ENCODE results near the gene SPSB4. TPM values are rescaled to one million over a fixed set of nuclear protein-coding genes. Genes with fewer than 3 reads are reported as not detected.

The SPSB4 gene
- total RNA-seq, 2 experiments from 2014 or later = not detected

GRCh38 chr3:141106842-141107241 lies 55.7 kb downstream of the SPSB4 start:
- BruUV-seq (replicated peaks) = no TSS peak

DNA sequence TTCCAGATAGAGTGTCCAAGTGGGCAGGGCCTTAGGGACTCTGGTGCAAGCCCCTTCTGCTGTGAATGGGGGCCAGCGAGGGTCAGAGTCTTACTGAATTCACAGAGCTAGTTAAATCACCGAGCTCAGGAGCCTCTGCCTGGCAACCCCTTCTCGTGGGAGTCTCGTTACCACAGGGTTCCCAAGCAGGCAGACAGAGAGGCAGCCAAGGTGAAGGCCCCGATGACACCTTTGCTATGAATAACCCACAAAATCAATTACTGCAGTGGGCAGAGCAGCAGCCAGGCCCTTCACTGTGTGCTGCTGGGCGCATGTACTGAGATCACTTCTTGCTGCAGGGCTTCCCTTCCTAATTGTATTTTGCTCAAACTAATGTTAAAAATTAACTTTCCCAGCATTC lies 56.9 kb downstream of the SPSB4 start:
- no peak overlapping the region for H3K4me3 ChIP-seq (ENCODE audit: low read depth, low read length, poor library complexity, severe bottlenecking)
- no peaks in the 10 kb centered on the region for H3K79me2 ChIP-seq (ENCODE audit: insufficient read depth, low read depth, low read length)
- H3K9me3 ChIP-seq (ENCODE audit: low read length) = no peaks in the 10 kb centered on the region
- no peak overlapping the region for H3K4me2 ChIP-seq (ENCODE audit: low read length)
- intact Hi-C loops (cut with micrococcal nuclease; ENCODE audit: unreplicated experiment) = loop anchor here (5.0 to 10.0 kb wide), 2 partner anchors 87 to 106 kb away; no protein-coding TSS in a partner anchor
- no peaks in the 10 kb centered on the region for H3K36me3 ChIP-seq (ENCODE audit: insufficient read depth, low read length)
- H2AFZ ChIP-seq (ENCODE audit: low read length) = no peak overlapping the region
- H3K9me2 ChIP-seq (ENCODE audit: insufficient read depth, low read length) = no peaks in the 10 kb centered on the region
- no peak for DNase-seq (ENCODE audit: low spot score)
- H3K4me1 ChIP-seq (ENCODE audit: insufficient read depth, low read length, poor library complexity, severe bottlenecking) = no peaks in the 10 kb centered on the region
- no peak overlapping the region for H3K27ac ChIP-seq (ENCODE audit: low read depth, low read length, poor library complexity, severe bottlenecking)
- ChIA-PET CTCF (ENCODE audit: unreplicated experiment) (no interaction called here), POLR2A (no interaction called here)
- no peaks in the 10 kb centered on the region for H4K20me1 ChIP-seq (ENCODE audit: insufficient read depth, low read length)
- BruUV-seq (replicated peaks) = no TSS peak
- TF ChIP-seq, protein P1, sequence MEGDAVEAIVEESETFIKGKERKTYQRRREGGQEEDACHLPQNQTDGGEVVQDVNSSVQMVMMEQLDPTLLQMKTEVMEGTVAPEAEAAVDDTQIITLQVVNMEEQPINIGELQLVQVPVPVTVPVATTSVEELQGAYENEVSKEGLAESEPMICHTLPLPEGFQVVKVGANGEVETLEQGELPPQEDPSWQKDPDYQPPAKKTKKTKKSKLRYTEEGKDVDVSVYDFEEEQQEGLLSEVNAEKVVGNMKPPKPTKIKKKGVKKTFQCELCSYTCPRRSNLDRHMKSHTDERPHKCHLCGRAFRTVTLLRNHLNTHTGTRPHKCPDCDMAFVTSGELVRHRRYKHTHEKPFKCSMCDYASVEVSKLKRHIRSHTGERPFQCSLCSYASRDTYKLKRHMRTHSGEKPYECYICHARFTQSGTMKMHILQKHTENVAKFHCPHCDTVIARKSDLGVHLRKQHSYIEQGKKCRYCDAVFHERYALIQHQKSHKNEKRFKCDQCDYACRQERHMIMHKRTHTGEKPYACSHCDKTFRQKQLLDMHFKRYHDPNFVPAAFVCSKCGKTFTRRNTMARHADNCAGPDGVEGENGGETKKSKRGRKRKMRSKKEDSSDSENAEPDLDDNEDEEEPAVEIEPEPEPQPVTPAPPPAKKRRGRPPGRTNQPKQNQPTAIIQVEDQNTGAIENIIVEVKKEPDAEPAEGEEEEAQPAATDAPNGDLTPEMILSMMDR (conservative IDR thresholded peaks at IDR 0.05; ENCODE audit: low read length) = no peak
- TF ChIP-seq EZH2phosphoT487 (IDR thresholded peaks at IDR 0.05; ENCODE audit: borderline replicate concordance, low read depth, low read length) = no peak

More at GRCh38 chr3:141106842-141107241, 55.7 kb downstream of the SPSB4 start:
- Histone ChIP-seq H4K20me1 (ENCODE audit: insufficient read depth, low read length) (no peaks in the 10 kb centered on the region), H3K79me2 (ENCODE audit: insufficient read depth, low read depth, low read length) (no peaks in the 10 kb centered on the region), H3K27ac (ENCODE audit: low read depth, low read length, poor library complexity, severe bottlenecking) (no peak overlapping the region), H3K4me3 (ENCODE audit: low read depth, low read length, poor library complexity, severe bottlenecking) (no peak overlapping the region), H3K9me3 (ENCODE audit: low read length) (no peaks in the 10 kb centered on the region), H3K9me2 (ENCODE audit: insufficient read depth, low read length) (no peaks in the 10 kb centered on the region), H3K36me3 (ENCODE audit: insufficient read depth, low read length) (no peaks in the 10 kb centered on the region), H2AFZ (ENCODE audit: low read length) (no peak overlapping the region), H3K4me1 (ENCODE audit: insufficient read depth, low read length, poor library complexity, severe bottlenecking) (no peaks in the 10 kb centered on the region), H3K4me2 (ENCODE audit: low read length) (no peak overlapping the region)
- POLR2A ChIA-PET = no interaction called here
- CTCF ChIA-PET (ENCODE audit: unreplicated experiment) = no interaction called here
- no peak for DNase-seq (ENCODE audit: low spot score)
- TF ChIP-seq, protein P1 (conservative IDR thresholded peaks at IDR 0.05; ENCODE audit: low read length) = no peak
- no peak for TF ChIP-seq EZH2phosphoT487 (IDR thresholded peaks at IDR 0.05; ENCODE audit: borderline replicate concordance, low read depth, low read length)
- intact Hi-C loops (cut with micrococcal nuclease; ENCODE audit: unreplicated experiment) = loop anchor here (1.0 to 10.0 kb wide), 3 partner anchors 88 to 209 kb away; no protein-coding TSS in a partner anchor

- BruUV-seq (replicated peaks) = no TSS peak
- no peak overlapping the region for H2AFZ ChIP-seq (ENCODE audit: low read length)
Observed at GRCh38 chr3:141109751-141110150, 58.6 kb downstream of the SPSB4 start.

More at GRCh38 chr3:141109751-141110150, 58.6 kb downstream of the SPSB4 start:
- Histone ChIP-seq H3K4me1 (ENCODE audit: insufficient read depth, low read length, poor library complexity, severe bottlenecking) (no peaks in the 10 kb centered on the region), H3K27ac (ENCODE audit: low read depth, low read length, poor library complexity, severe bottlenecking) (no peak overlapping the region), H4K20me1 (ENCODE audit: insufficient read depth, low read length) (no peaks in the 10 kb centered on the region), H3K9me2 (ENCODE audit: insufficient read depth, low read length) (no peaks in the 10 kb centered on the region), H3K9me3 (ENCODE audit: low read length) (no peaks in the 10 kb centered on the region), H3K79me2 (ENCODE audit: insufficient read depth, low read depth, low read length) (no peaks in the 10 kb centered on the region), H3K4me3 (ENCODE audit: low read depth, low read length, poor library complexity, severe bottlenecking) (no peak overlapping the region), H3K36me3 (ENCODE audit: insufficient read depth, low read length) (no peaks in the 10 kb centered on the region), H3K4me2 (ENCODE audit: low read length) (no peak overlapping the region)
- intact Hi-C loops (cut with micrococcal nuclease; ENCODE audit: unreplicated experiment) = loop anchor here (5.0 to 10.0 kb wide), 2 partner anchors 85 to 107 kb away; no protein-coding TSS in a partner anchor
- DNase-seq (ENCODE audit: low spot score) = no peak
- no peak for TF ChIP-seq EZH2phosphoT487 (IDR thresholded peaks at IDR 0.05; ENCODE audit: borderline replicate concordance, low read depth, low read length)
- TF ChIP-seq, protein P1 (conservative IDR thresholded peaks at IDR 0.05; ENCODE audit: low read length) = no peak
- POLR2A ChIA-PET = interaction anchor here (0.6 kb wide), 1 partner anchor 47 kb away, joined by 3 read pairs; no protein-coding TSS in a partner anchor
- CTCF ChIA-PET (ENCODE audit: unreplicated experiment) = no interaction called here
